ENCODE results near the gene RAD51B.
"Not testable (repeated sequence)": the region's sequence is repeated elsewhere in the genome, so short reads cannot be mapped to it uniquely, and the experiment has no call there.

RAD51B gene

GRCh38 chr14:68658943-68659931, 839.7 kb downstream of the RAD51B start:
- no peak for DNase-seq (ENCODE audit: low spot score)

GRCh38 chr14:68660495-68660894, 840.9 kb downstream of the RAD51B start:
- no peak for DNase-seq (ENCODE audit: low spot score)

GRCh38 chr14:68661226-68662225, 841.9 kb downstream of the RAD51B start:
- DNase-seq (ENCODE audit: low spot score): no peak

GRCh38 chr14:68662392-68662791, 842.8 kb downstream of the RAD51B start:
- no peak for DNase-seq (ENCODE audit: low spot score)

- not testable (repeated sequence) for DNase-seq (ENCODE audit: low spot score)
These were observed 843.2 kb downstream of the RAD51B start for GRCh38 chr14:68662826-68663225.

- peak; percentile 74 for DNase-seq (ENCODE audit: low spot score)
These were observed 844.0 kb downstream of the RAD51B start for GRCh38 chr14:68663385-68664076.

- DNase-seq (ENCODE audit: low spot score): no peak
These were observed 844.7 kb downstream of the RAD51B start for GRCh38 chr14:68664225-68664681.

GRCh38 chr14:68665131-68665530, 845.6 kb downstream of the RAD51B start:
- DNase-seq (ENCODE audit: low spot score): no peak

- no peak for DNase-seq (ENCODE audit: low spot score)
These were observed 846.2 kb downstream of the RAD51B start for GRCh38 chr14:68665792-68666204.

GRCh38 chr14:68666236-68666635, 846.7 kb downstream of the RAD51B start:
- no peak for DNase-seq (ENCODE audit: low spot score)

GRCh38 chr14:68666899-68667298, 847.3 kb downstream of the RAD51B start:
- no peak for DNase-seq (ENCODE audit: low spot score)

- DNase-seq (ENCODE audit: low spot score): no peak
These were observed 847.8 kb downstream of the RAD51B start for GRCh38 chr14:68667313-68667791.

- no peak for DNase-seq (ENCODE audit: low spot score)
These were observed 848.4 kb downstream of the RAD51B start for GRCh38 chr14:68668028-68668427.

- no peak for DNase-seq (ENCODE audit: low spot score)
These were observed 849.0 kb downstream of the RAD51B start for GRCh38 chr14:68668531-68668930.

- DNase-seq (ENCODE audit: low spot score): no peak
These were observed 849.5 kb downstream of the RAD51B start for GRCh38 chr14:68669111-68669511.

GRCh38 chr14:68669603-68670358, 850.2 kb downstream of the RAD51B start:
- no peak for DNase-seq (ENCODE audit: low spot score)

- no peak for DNase-seq (ENCODE audit: low spot score)
These were observed 850.8 kb downstream of the RAD51B start for GRCh38 chr14:68670359-68670715.

- no peak for DNase-seq (ENCODE audit: low spot score)
These were observed 852.3 kb downstream of the RAD51B start for GRCh38 chr14:68671909-68672308.

- no peak for DNase-seq (ENCODE audit: low spot score)
These were observed 853.2 kb downstream of the RAD51B start for GRCh38 chr14:68672609-68673285.

- DNase-seq (ENCODE audit: low spot score): no peak
These were observed 853.9 kb downstream of the RAD51B start for GRCh38 chr14:68673464-68673863.

Data from RKO (cell line).